ENCODE results near the gene TESK2. TPM values are rescaled to one million over a fixed set of nuclear protein-coding genes. Genes with fewer than 3 reads are reported as not detected.

Gene TESK2
- total and polyA plus RNA-seq, 2 of the 13 experiments (the other 11 are each of a cell fraction or from before 2014, with no cell fraction given): 5.5 to 9.6 TPM

DNA sequence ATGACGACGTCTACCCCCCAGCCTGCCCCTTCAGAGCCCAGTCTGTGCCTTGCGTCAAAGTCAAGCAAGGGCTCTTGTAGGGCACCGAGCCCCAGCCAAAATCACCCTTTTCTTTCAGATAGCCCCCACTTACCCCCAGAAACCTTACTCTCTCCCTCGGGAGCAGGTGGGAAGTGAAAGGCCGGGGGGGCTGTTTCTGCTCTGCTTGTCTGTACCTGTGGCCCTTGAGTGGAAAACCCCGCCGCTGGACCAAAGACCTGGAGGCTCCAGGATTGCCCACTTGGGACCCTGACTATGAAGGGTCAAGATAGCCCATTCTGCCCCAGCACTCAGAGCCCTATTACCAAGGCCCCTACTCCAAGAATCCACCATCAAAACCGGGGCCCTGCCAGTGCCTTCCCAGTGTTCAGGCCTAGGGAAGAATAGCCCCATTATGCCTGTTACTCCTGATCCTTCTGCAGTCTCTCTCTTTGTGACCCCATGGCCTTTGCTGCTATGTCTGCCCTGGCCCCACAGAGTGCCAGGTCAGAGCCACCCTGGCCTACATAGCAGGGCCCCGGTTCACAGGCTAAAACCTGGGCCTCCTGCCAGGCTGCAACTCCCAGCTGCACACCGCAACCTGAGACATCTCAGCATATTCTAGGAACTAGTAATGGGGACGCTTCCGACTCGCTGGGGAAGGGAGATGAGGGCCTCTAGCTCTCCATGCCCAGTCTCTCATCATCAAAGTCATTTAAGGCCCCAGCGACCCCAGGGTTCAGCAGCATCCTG lies 186.5 kb downstream of the TESK2 start (continued):
- TF ChIP-seq ZBTB14 (CRISPR knock-in tag; IDR thresholded peaks at IDR 0.05): 0 out of 2 replicates have a peak, but pooled peaks have one; percentile 2
- 0 out of 2 replicates have a peak, but pooled peaks have one; percentile 23 for TF ChIP-seq ZNF670 (CRISPR knock-in tag; IDR thresholded peaks at IDR 0.05; ENCODE audit: borderline replicate concordance)
- TF ChIP-seq ZNF883 (CRISPR knock-in tag; IDR thresholded peaks at IDR 0.05; ENCODE audit: not compliant biosample characterization): peak; percentile 14
- TF ChIP-seq NR2F6 (IDR thresholded peaks at IDR 0.05): peak; percentile 67
- peak; percentile 74; the same call in 1 of the 2 replicates for TF ChIP-seq NR2F6 (CRISPR knock-in tag; IDR thresholded peaks at IDR 0.05)
- TF ChIP-seq PREB (CRISPR knock-in tag; IDR thresholded peaks at IDR 0.05): no peak
- TF ChIP-seq ZNF350 (CRISPR knock-in tag; IDR thresholded peaks at IDR 0.05; ENCODE audit: borderline replicate concordance, low read depth): no peak
- TF ChIP-seq ETV5 (CRISPR knock-in tag; IDR thresholded peaks at IDR 0.05; ENCODE audit: borderline replicate concordance): 0 out of 2 replicates have a peak, but pooled peaks have one; percentile 5
- TF ChIP-seq ZNF687 (CRISPR knock-in tag; IDR thresholded peaks at IDR 0.05): peak; percentile 8; the same call in 1 of the 2 replicates
- 0 out of 2 replicates have a peak, but pooled peaks have one; percentile 34 for TF ChIP-seq ZZZ3 (CRISPR knock-in tag; IDR thresholded peaks at IDR 0.05; ENCODE audit: borderline replicate concordance)
- TF ChIP-seq SNAI1 (CRISPR knock-in tag; IDR thresholded peaks at IDR 0.05; ENCODE audit: borderline replicate concordance): peak; percentile 38; the same call in 1 of the 2 replicates
- TF ChIP-seq ATF7-NPFF (CRISPR knock-in tag; IDR thresholded peaks at IDR 0.05; ENCODE audit: low read depth): 0 out of 2 replicates have a peak, but pooled peaks have one; percentile 4
- no peak for TF ChIP-seq ZBTB7A (CRISPR knock-in tag; IDR thresholded peaks at IDR 0.05)
- TF ChIP-seq AKAP8 (CRISPR knock-in tag; IDR thresholded peaks at IDR 0.05): no peak
- no peak for TF ChIP-seq CSRNP1 (CRISPR knock-in tag; IDR thresholded peaks at IDR 0.05)
